HG03064 (cell line): ENCODE data around the gene MAPK9.

Experiments
- ATAC-seq: cut with Tn5 transposase; IDR thresholded peaks from one replicate; pipeline ENCODE4 v1.9.1; 2021; ENCODE audit warnings: low read depth; ENCODE audit not compliant: unreplicated experiment

Gene MAPK9

GRCh38 chr5:180209137-180209581 lies 82.7 kb downstream of the MAPK9 start, which contains the start of gene RASGEF1C:
Gene RASGEF1C (minus strand): TSS chr5:180209211. CDS start chr5:180138052, 71,159 bp downstream.
- ATAC-seq = no peak

- ATAC-seq = no peak
Observed at GRCh38 chr5:180208435-180209081, 83.3 kb downstream of the MAPK9 start.

- no peak for ATAC-seq
Observed at GRCh38 chr5:180208038-180208434, 83.8 kb downstream of the MAPK9 start.

- ATAC-seq = no peak
Observed at GRCh38 chr5:180207593-180207992, 84.3 kb downstream of the MAPK9 start.

GRCh38 chr5:180206993-180207392 lies 84.9 kb downstream of the MAPK9 start:
- ATAC-seq = no peak

- ATAC-seq = no peak
Observed at GRCh38 chr5:180205916-180206315, 86.0 kb downstream of the MAPK9 start.

GRCh38 chr5:180204276-180204819 lies 87.5 kb downstream of the MAPK9 start:
- ATAC-seq = no peak

GRCh38 chr5:180202939-180203573 lies 88.8 kb downstream of the MAPK9 start:
- ATAC-seq = no peak

- ATAC-seq = no peak
Observed at GRCh38 chr5:180201051-180201987, 90.6 kb downstream of the MAPK9 start.

- no peak for ATAC-seq
Observed at GRCh38 chr5:180199390-180199789, 92.5 kb downstream of the MAPK9 start.

- no peak for ATAC-seq
Observed at GRCh38 chr5:180198208-180198607, 93.7 kb downstream of the MAPK9 start.

GRCh38 chr5:180197016-180197702 lies 94.7 kb downstream of the MAPK9 start:
- no peak for ATAC-seq

GRCh38 chr5:180194410-180195345 lies 97.2 kb downstream of the MAPK9 start:
- no peak for ATAC-seq

GRCh38 chr5:180193749-180194375 lies 98.0 kb downstream of the MAPK9 start:
- ATAC-seq = no peak

- ATAC-seq = no peak
Observed at GRCh38 chr5:180191716-180192115, 100.2 kb downstream of the MAPK9 start.

- no peak for ATAC-seq
Observed at GRCh38 chr5:180187767-180188166, 104.1 kb downstream of the MAPK9 start.
